Motor neuron (in vitro differentiated cells): ENCODE results near the gene FYCO1. TPM values are rescaled to one million over a fixed set of nuclear protein-coding genes. Genes with fewer than 3 reads are reported as not detected.

Experiments used
- ATAC-seq, 8 experiments: fragments of 200-7000 bp; cut with Tn5 transposase; replicated peaks in 6 of 8; 2 replicates each; pipeline ENCODE4 v1.8.0; 2021; ENCODE audit warnings: mild to moderate bottlenecking in 8 of 8, moderate library complexity in 8 of 8
- H3K27ac ChIP-seq, 2 donors: fragments of 250-450 bp; sonication (Bioruptor Pico); 2 replicates each; pipeline ENCODE4 v1.9.0; 2021; ENCODE audit warnings: antibody characterized with exemption in 2 of 2, mild to moderate bottlenecking in 2 of 2, moderate library complexity in 1 of 2
- H3K4me1 ChIP-seq, 2 donors: fragments of 250-450 bp; sonication (Bioruptor Pico); replicated peaks in 1 of 2; 2 replicates each; pipeline ENCODE4 v1.6.1; 2021; ENCODE audit warnings: antibody characterized with exemption in 2 of 2, mild to moderate bottlenecking in 2 of 2, moderate library complexity in 1 of 2
- H3K4me3 ChIP-seq, 5 donors: fragments of 250-450 bp; sonication (Bioruptor Pico); 2 replicates each; pipeline ENCODE4 v1.9.0; 2021; ENCODE audit warnings: antibody characterized with exemption in 5 of 5, mild to moderate bottlenecking in 5 of 5, moderate library complexity in 4 of 5
- WGBS, 10 experiments: fragments of 450-650 bp; shearing (Covaris generic); methylation state at CpG; one replicate each; pipeline ENCODE4 v1.0.0; 2022; 5-methylcytosine and 5-hydroxymethylcytosine counted together
- in situ Hi-C, 9 experiments: fragments of 400-800 bp; cut with MboI; loops; one replicate each; pipeline ENCODE4 v1.15.0; 2021; ENCODE audit warnings: low sequenced_read_pairs in 9 of 9, low pct_unique_long_range_greater_than_20kb in 2 of 9; ENCODE audit not compliant: unreplicated experiment in 9 of 9
- total RNA-seq, 8 experiments: library from RNA; unstranded; fragments of 300-600 nt; gene quantifications; 2 replicates each; pipeline versions ENCODE4 v1.2.3 to v1.2.4, GENCODE V29; 2022

FYCO1 gene
- total RNA-seq, 8 experiments from 2014 or later, result 0.87 to 19.6 (median 5.6) TPM

- in situ Hi-C loops, result loop anchor here in 2 of 9 experiments (25.0 kb wide), 1 partner anchor 147 kb away; no protein-coding TSS in a partner anchor
- H3K4me1 ChIP-seq, result peaks cover 0 to 3% of the 10 kb centered on the region in 2 donors
- H3K27ac ChIP-seq, result no peak overlapping the region
- WGBS, 10 experiments, result 74 to 100% (median 83%) methylated on average over 1 to 6 of the region's 6 CpGs; no CpG with 5 or more reads in 5 of the 10 experiments
- no peak for ATAC-seq
- no peak overlapping the region for H3K4me3 ChIP-seq
Observed at GRCh38 chr3:45909542-45909941, 86.1 kb downstream of the FYCO1 start.

- Histone ChIP-seq H3K4me1 (no peaks in the 10 kb centered on the region), H3K4me3 (no peak overlapping the region), H3K27ac (no peak overlapping the region)
- ATAC-seq, result no peak
- WGBS, 10 experiments, result 75 to 100% (median 89%) methylated on average over 2 to 7 of the region's 7 CpGs; no CpG with 5 or more reads in 3 of the 10 experiments
- in situ Hi-C loops, result loop anchor here in 2 of 9 experiments (25.0 kb wide), 1 partner anchor 146 kb away; no protein-coding TSS in a partner anchor
Observed at GRCh38 chr3:45908761-45909160, 86.9 kb downstream of the FYCO1 start.

GRCh38 chr3:45907769-45908705 lies 87.6 kb downstream of the FYCO1 start:
- ATAC-seq, result peak in 2 of 8 experiments; percentile 67 to 89
- H3K27ac ChIP-seq, result no peak overlapping the region
- 0 to 100% (median 93%) methylated on average over 1 to 9 of the region's 13 CpGs; no CpG with 5 or more reads in 2 of the 10 experiments for WGBS, 10 experiments
- no peak overlapping the region for H3K4me3 ChIP-seq
- H3K4me1 ChIP-seq, result no peaks in the 10 kb centered on the region
- in situ Hi-C loops, result loop anchor here in 2 of 9 experiments (25.0 kb wide), 1 partner anchor 146 kb away; no protein-coding TSS in a partner anchor

- WGBS, 10 experiments, result 93 to 100% (median 99%) methylated on average over 1 to 6 of the region's 9 CpGs; no CpG with 5 or more reads in 6 of the 10 experiments
- in situ Hi-C loops, result loop anchor here in 2 of 9 experiments (25.0 kb wide), 1 partner anchor 145 kb away; no protein-coding TSS in a partner anchor
- peak in 3 of 8 experiments; percentile 73 to 100 (median 94) for ATAC-seq
- H3K4me1 ChIP-seq, result no peaks in the 10 kb centered on the region
- H3K4me3 ChIP-seq, result no peak overlapping the region
- H3K27ac ChIP-seq, result no peak overlapping the region
Observed at GRCh38 chr3:45906681-45907407, 88.8 kb downstream of the FYCO1 start.

GRCh38 chr3:45905755-45906154 lies 89.9 kb downstream of the FYCO1 start:
- no peak for ATAC-seq
- Histone ChIP-seq H3K4me3 (no peak overlapping the region), H3K27ac (no peak overlapping the region), H3K4me1 (no peaks in the 10 kb centered on the region)
- in situ Hi-C loops, result loop anchor here in 2 of 9 experiments (25.0 kb wide), 1 partner anchor 143 kb away; no protein-coding TSS in a partner anchor
- 80 to 100% (median 93%) methylated on average over 1 to 2 of the region's 3 CpGs; no CpG with 5 or more reads in 5 of the 10 experiments for WGBS, 10 experiments

GRCh38 chr3:45904931-45905330 lies 90.7 kb downstream of the FYCO1 start:
- 60 to 100% (median 85%) methylated on average over 1 to 3 of the region's 3 CpGs; no CpG with 5 or more reads in 4 of the 10 experiments for WGBS, 10 experiments
- no peak for ATAC-seq
- no peak overlapping the region for H3K4me3 ChIP-seq
- H3K27ac ChIP-seq, result no peak overlapping the region
- in situ Hi-C loops, result loop anchor here in 2 of 9 experiments (25.0 kb wide), 1 partner anchor 143 kb away; no protein-coding TSS in a partner anchor
- H3K4me1 ChIP-seq, result no peaks in the 10 kb centered on the region

GRCh38 chr3:45896956-45897355 lies 98.7 kb downstream of the FYCO1 start:
- WGBS, 10 experiments, result 0 to 100% (median 88%) methylated on average over 1 to 3 of the region's 3 CpGs; no CpG with 5 or more reads in 5 of the 10 experiments
- Histone ChIP-seq H3K4me3 (no peak overlapping the region), H3K4me1 (no peaks in the 10 kb centered on the region), H3K27ac (no peak overlapping the region)
- in situ Hi-C loops, result no loop called here
- peak in 3 of 8 experiments; percentile 20 to 46 (median 30) for ATAC-seq

- WGBS, 10 experiments, result 20 to 100% (median 98%) methylated on average over 1 to 3 of the region's 5 CpGs
- in situ Hi-C loops, result no loop called here
- no peak overlapping the region for H3K27ac ChIP-seq
- H3K4me3 ChIP-seq, result no peak overlapping the region
- no peak for ATAC-seq
- no peaks in the 10 kb centered on the region for H3K4me1 ChIP-seq
Observed at GRCh38 chr3:45895686-45896468, 99.7 kb downstream of the FYCO1 start.

- 35 to 100% (median 86%) methylated on average over 3 to 5 of the region's 6 CpGs; no CpG with 5 or more reads in 4 of the 10 experiments for WGBS, 10 experiments
- H3K4me3 ChIP-seq, result no peak overlapping the region
- no peaks in the 10 kb centered on the region for H3K4me1 ChIP-seq
- ATAC-seq, result no peak
- H3K27ac ChIP-seq, result no peak overlapping the region
- in situ Hi-C loops, result no loop called here
Observed at GRCh38 chr3:45894015-45894414, 101.6 kb downstream of the FYCO1 start.

GRCh38 chr3:45892161-45892560 lies 103.5 kb downstream of the FYCO1 start:
- in situ Hi-C loops, result no loop called here
- no peaks in the 10 kb centered on the region for H3K4me1 ChIP-seq
- WGBS, 10 experiments, result 90 to 100% (median 100%) methylated on average over 1 of the region's 1 CpG; no CpG with 5 or more reads in 2 of the 10 experiments
- H3K27ac ChIP-seq, result no peak overlapping the region
- H3K4me3 ChIP-seq, result no peak overlapping the region
- no peak for ATAC-seq

GRCh38 chr3:45890405-45890804 lies 105.2 kb downstream of the FYCO1 start:
- Histone ChIP-seq H3K4me3 (no peak overlapping the region), H3K27ac (no peak overlapping the region), H3K4me1 (no peaks in the 10 kb centered on the region)
- no peak for ATAC-seq
- WGBS, 10 experiments, result 7 to 94% (median 61%) methylated on average over 2 to 3 of the region's 3 CpGs; no CpG with 5 or more reads in 3 of the 10 experiments
- in situ Hi-C loops, result no loop called here

GRCh38 chr3:45889337-45889736 lies 106.3 kb downstream of the FYCO1 start:
- no peak overlapping the region for H3K4me3 ChIP-seq
- ATAC-seq, result no peak
- H3K27ac ChIP-seq, result no peak overlapping the region
- H3K4me1 ChIP-seq, result peaks cover 0 to 4% of the 10 kb centered on the region in 2 donors
- WGBS, 10 experiments, result 40 to 100% (median 90%) methylated on average over 1 to 4 of the region's 4 CpGs; no CpG with 5 or more reads in 1 of the 10 experiments
- in situ Hi-C loops, result no loop called here
